ENCODE data around the gene MBD3L5.
"Not testable (repeated sequence)": the region's sequence is repeated elsewhere in the genome, so short reads cannot be mapped to it uniquely, and the experiment has no call there.

MBD3L5 gene

GRCh38 chr19:7030278-7030677 is at the start of gene MBD3L5:
Gene MBD3L5, plus strand, starts transcription at chr19:7030578. Its CDS starts 34 bp downstream, at chr19:7030612.
- not testable (repeated sequence) for DNase-seq

GRCh38 chr19:6983448-6983847 is 46.9 kb upstream of the MBD3L5 start:
- DNase-seq = no peak

- DNase-seq = no peak
These were observed 42.5 kb upstream of the MBD3L5 start for GRCh38 chr19:6987850-6988249.

GRCh38 chr19:6988257-6988656 is 42.1 kb upstream of the MBD3L5 start:
- DNase-seq = no peak

- DNase-seq = no peak
These were observed 35.3 kb upstream of the MBD3L5 start for GRCh38 chr19:6995054-6995453.

- DNase-seq = no peak
These were observed 33.6 kb upstream of the MBD3L5 start for GRCh38 chr19:6996810-6997209.

- DNase-seq = no peak
These were observed 32.5 kb upstream of the MBD3L5 start for GRCh38 chr19:6997679-6998445.

GRCh38 chr19:6999933-7000332 is 30.4 kb upstream of the MBD3L5 start:
- DNase-seq = no peak

- DNase-seq = no peak
These were observed 30.0 kb upstream of the MBD3L5 start for GRCh38 chr19:7000333-7000732.

- no peak for DNase-seq
These were observed 29.6 kb upstream of the MBD3L5 start for GRCh38 chr19:7000816-7001215.

- DNase-seq = no peak
These were observed 26.0 kb upstream of the MBD3L5 start for GRCh38 chr19:7004313-7004931.

GRCh38 chr19:7006135-7006704 is 24.2 kb upstream of the MBD3L5 start:
- DNase-seq = no peak

- no peak for DNase-seq
These were observed 22.5 kb upstream of the MBD3L5 start for GRCh38 chr19:7007859-7008258.

- no peak for DNase-seq
These were observed 19.4 kb upstream of the MBD3L5 start for GRCh38 chr19:7010722-7011593.

- DNase-seq = no peak
These were observed 16.7 kb upstream of the MBD3L5 start for GRCh38 chr19:7013678-7014077.

GRCh38 chr19:7018828-7019227 is 11.6 kb upstream of the MBD3L5 start:
- DNase-seq = no peak

GRCh38 chr19:7021331-7021730 is 9.0 kb upstream of the MBD3L5 start, which contains the start of gene MBD3L2B:
Gene MBD3L2B, minus strand, starts transcription at chr19:7021431. Its CDS starts 34 bp downstream, at chr19:7021397.
- DNase-seq = not testable (repeated sequence)

- not testable (repeated sequence) for DNase-seq
These were observed 1.6 kb upstream of the MBD3L5 start for GRCh38 chr19:7028790-7029189.

- not testable (repeated sequence) for DNase-seq
These were observed 9.7 kb downstream of the MBD3L5 start, which contains the start of gene MBD3L4 for GRCh38 chr19:7040079-7040478. Gene MBD3L4, minus strand, starts transcription at chr19:7040179. Its CDS starts 35 bp downstream, at chr19:7040144.

GRCh38 chr19:7041563-7041962 is 11.2 kb downstream of the MBD3L5 start:
- DNase-seq = not testable (repeated sequence)

GRCh38 chr19:7049021-7049420 is 18.6 kb downstream of the MBD3L5 start, which contains the start of gene MBD3L2:
Gene MBD3L2, plus strand, starts transcription at chr19:7049321. Its CDS starts 53 bp downstream, at chr19:7049374.
- not testable (repeated sequence) for DNase-seq

- not testable (repeated sequence) for DNase-seq
These were observed 21.0 kb downstream of the MBD3L5 start for GRCh38 chr19:7051421-7051820.

GRCh38 chr19:7052896-7053295 is 22.5 kb downstream of the MBD3L5 start:
- DNase-seq = not testable (repeated sequence)

Data from CD4-positive, alpha-beta T cell treated with Interleukin-15 for 1 hour (primary cell).